CD14-positive monocyte (primary cell): ENCODE results near the gene TTC28. TPM values are rescaled to one million over a fixed set of nuclear protein-coding genes. Genes with fewer than 3 reads are reported as not detected.

Experiments
- DNase-seq, 3 donors: peaks; one replicate each; pipeline ENCODE4 v3.0.0-alpha.2; 2011 to 2022
- H2AFZ ChIP-seq: 2 replicates; pipeline ENCODE4 v1.6.0; 2012; ENCODE audit warnings: mild to moderate bottlenecking, low read depth, low read length, inconsistent platforms; ENCODE audit not compliant: insufficient read depth, poor library complexity, severe bottlenecking
- H3K27ac ChIP-seq, 2 donors: 1 replicate in 1 of 2; 2 replicates in 1 of 2; pipeline ENCODE4 v1.5.1; 2012 to 2013; ENCODE audit warnings: low read length in 2 of 2, control low read depth in 1 of 2, inconsistent platforms in 1 of 2, low read depth in 1 of 2, mild to moderate bottlenecking in 1 of 2
- H3K27me3 ChIP-seq, 2 donors: one replicate each; pipeline versions ENCODE4 v1.6.0 to v1.6.1; 2011 to 2013; ENCODE audit warnings: low read length in 2 of 2; ENCODE audit not compliant: control insufficient read depth in 2 of 2, insufficient read depth in 2 of 2
- H3K36me3 ChIP-seq, 2 donors: replicated peaks in 1 of 2; 1 replicate in 1 of 2; 2 replicates in 1 of 2; pipeline versions ENCODE4 v1.5.1 to v1.6.1; 2012 to 2013; ENCODE audit warnings: low read length in 2 of 2, control low read depth in 1 of 2, inconsistent platforms in 1 of 2, mild to moderate bottlenecking in 1 of 2; ENCODE audit not compliant: insufficient read depth in 2 of 2, control insufficient read depth in 1 of 2
- H3K4me1 ChIP-seq, 2 donors: 1 replicate in 1 of 2; 2 replicates in 1 of 2; pipeline versions ENCODE4 v1.5.1 to v1.6.1; 2012 to 2013; ENCODE audit warnings: low read length in 2 of 2, control low read depth in 1 of 2, inconsistent platforms in 1 of 2, mild to moderate bottlenecking in 1 of 2, moderate library complexity in 1 of 2; ENCODE audit not compliant: insufficient read depth in 2 of 2, control insufficient read depth in 1 of 2
- H3K4me2 ChIP-seq: replicated peaks from 2 replicates; pipeline ENCODE3; 2012; ENCODE audit warnings: low read length, moderate library complexity, mild to moderate bottlenecking; ENCODE audit not compliant: poor library complexity, severe bottlenecking; ENCODE audit errors: extremely low read depth
- H3K4me3 ChIP-seq, 3 experiments: fragments of 200-600 bp in 1 of 3; sonication (generic) in 1 of 3; replicated peaks in 1 of 3; 1 replicate in 2 of 3; 2 replicates in 1 of 3; pipeline ENCODE4 v1.5.1; 2011 to 2013; ENCODE audit warnings: low read length in 3 of 3, mild to moderate bottlenecking in 3 of 3, control low read depth in 2 of 3, low read depth in 2 of 3, inconsistent platforms in 1 of 3, moderate library complexity in 1 of 3
- H3K79me2 ChIP-seq: 2 replicates; pipeline ENCODE4 v1.6.0; 2012; ENCODE audit warnings: mild to moderate bottlenecking, control low read depth, inconsistent platforms, low read length, moderate library complexity; ENCODE audit not compliant: insufficient read depth
- H3K9ac ChIP-seq: 2 replicates; pipeline ENCODE4 v1.6.0; 2017; ENCODE audit warnings: low read length, mild to moderate bottlenecking; ENCODE audit not compliant: insufficient read depth, poor library complexity, severe bottlenecking
- H3K9me3 ChIP-seq, 2 donors: replicated peaks in 1 of 2; 1 replicate in 1 of 2; 2 replicates in 1 of 2; pipeline versions ENCODE4 v1.5.1 to v1.6.1; 2012 to 2013; ENCODE audit warnings: low read length in 2 of 2, control low read depth in 1 of 2; ENCODE audit not compliant: control insufficient read depth in 1 of 2, insufficient read depth in 1 of 2
- H4K20me1 ChIP-seq: 2 replicates; pipeline ENCODE4 v1.6.0; 2012; ENCODE audit warnings: mild to moderate bottlenecking, low read length, control low read depth, moderate library complexity; ENCODE audit not compliant: insufficient read depth
- H3K27ac Mint-ChIP-seq, 7 donors: one replicate each; pipeline ENCODE4 v1.8.0; 2020; ENCODE audit warnings: mild to moderate bottlenecking in 7 of 7, mixed read lengths in 7 of 7, moderate library complexity in 6 of 7, inconsistent platforms in 2 of 7
- H3K27me3 Mint-ChIP-seq, 3 donors: one replicate each; pipeline ENCODE4 v1.8.0; 2021 to 2022; ENCODE audit warnings: low read depth in 3 of 3, mild to moderate bottlenecking in 3 of 3, mixed read lengths in 3 of 3, moderate library complexity in 3 of 3, inconsistent platforms in 1 of 3
- H3K36me3 Mint-ChIP-seq, 2 donors: one replicate each; pipeline ENCODE4 v1.8.0; 2020; ENCODE audit warnings: mixed read lengths in 2 of 2, inconsistent platforms in 1 of 2, mild to moderate bottlenecking in 1 of 2
- H3K4me1 Mint-ChIP-seq: one replicate; pipeline ENCODE4 v1.8.0; 2020; ENCODE audit warnings: mild to moderate bottlenecking, mixed read lengths
- H3K4me3 Mint-ChIP-seq, 2 donors: one replicate each; pipeline ENCODE4 v1.8.0; 2020; ENCODE audit warnings: mild to moderate bottlenecking in 2 of 2, mixed read lengths in 2 of 2, moderate library complexity in 1 of 2
- H3K9me3 Mint-ChIP-seq, 7 donors: one replicate each; pipeline ENCODE4 v1.8.0; 2020 to 2022; ENCODE audit warnings: mixed read lengths in 7 of 7, mild to moderate bottlenecking in 6 of 7, moderate library complexity in 6 of 7, inconsistent platforms in 2 of 7
- CTCF ChIP-seq: fragments of 200-600 bp; IDR thresholded peaks from one replicate; pipeline ENCODE4 v1.8.0; 2022; ENCODE audit warnings: antibody characterized with exemption, mild to moderate bottlenecking
- WGBS: methylation state at CpG from one replicate; pipeline ENCODE4 v1.1.5; 2013; ENCODE audit warnings: missing lambda C conversion rate; ENCODE audit not compliant: insufficient coverage; 5-methylcytosine and 5-hydroxymethylcytosine counted together
- intact Hi-C, 2 donors: fragments of 100-400 bp; cut with micrococcal nuclease; formaldehyde crosslinking; loops; one replicate each; pipeline versions ENCODE4 v1.15.0 to v1.15.1; 2023
- polyA plus RNA-seq, 3 donors: library from polyadenylated mRNA; depleted of rRNA in 1 of 3; unstranded in 2 of 3; stranded (reverse) in 1 of 3; fragments of 300-500 nt in 2 of 3; fragments of >200 nt in 1 of 3; fragmentation: Illumina TruSeq in 2 of 3; gene quantifications; 1 replicate in 2 of 3; 2 replicates in 1 of 3; pipeline ENCODE4 v1.2.3, GENCODE V29; 2012 to 2021

The TTC28 gene
- polyA plus RNA-seq, 3 donors: 0.24 to 0.61 TPM; not detected in 1

GRCh38 chr22:28369854-28370253, 309.8 kb downstream of the TTC28 start:
- Histone ChIP-seq H3K27ac (no peak overlapping the region), H4K20me1 (no peaks in the 10 kb centered on the region), H3K79me2 (no peaks in the 10 kb centered on the region), H3K4me3 (no peak overlapping the region), H3K9me3 (no peaks in the 10 kb centered on the region), H3K4me1 (peaks cover 22 to 24% of the 10 kb centered on the region in 2 donors), H2AFZ (peak overlapping the region; percentile 63), H3K27me3 (no peaks in the 10 kb centered on the region), H3K4me2 (no peak overlapping the region), H3K9ac (no peak overlapping the region), H3K36me3 (no peaks in the 10 kb centered on the region)
- H3K9me3 Mint-ChIP-seq: peaks cover 0 to 2% (median 0%) of the 10 kb centered on the region in 7 donors
- no peak overlapping the region for H3K27ac Mint-ChIP-seq
- intact Hi-C loops: no loop called here
- no peak for TF ChIP-seq CTCF
- H3K4me1 Mint-ChIP-seq: peaks cover 28% of the 10 kb centered on the region
- DNase-seq: no peak
- H3K4me3 Mint-ChIP-seq: no peak overlapping the region
- H3K36me3 Mint-ChIP-seq: peaks cover 1 to 2% of the 10 kb centered on the region in 2 donors
- H3K27me3 Mint-ChIP-seq: peaks cover 0 to 3% (median 0%) of the 10 kb centered on the region in 3 donors
- WGBS: 60% methylated on average over 1 of the region's 2 CpGs

GRCh38 chr22:28366856-28367255, 312.8 kb downstream of the TTC28 start:
- no peak overlapping the region for H3K4me2 ChIP-seq
- H3K9me3 Mint-ChIP-seq: peaks cover 18 to 24% (median 20%) of the 10 kb centered on the region in 7 donors
- H3K9me3 ChIP-seq: peaks cover 11 to 14% of the 10 kb centered on the region in 2 donors
- H3K27ac ChIP-seq: no peak overlapping the region
- peaks cover 4 to 5% of the 10 kb centered on the region in 2 donors for H3K4me1 ChIP-seq
- no peak for DNase-seq
- no peak overlapping the region for H3K4me3 ChIP-seq
- intact Hi-C loops: no loop called here
- no peak overlapping the region for H2AFZ ChIP-seq
- no peak overlapping the region for H3K9ac ChIP-seq
- H4K20me1 ChIP-seq: no peaks in the 10 kb centered on the region
- H3K4me1 Mint-ChIP-seq: peaks cover 6% of the 10 kb centered on the region
- H3K27me3 ChIP-seq: no peaks in the 10 kb centered on the region
- no peak overlapping the region for H3K27ac Mint-ChIP-seq
- no peak for TF ChIP-seq CTCF
- no peaks in the 10 kb centered on the region for H3K36me3 ChIP-seq
- WGBS: no CpG with 5 or more reads among the region's 1 CpG
- H3K36me3 Mint-ChIP-seq: peaks cover 4 to 6% of the 10 kb centered on the region in 2 donors
- no peak overlapping the region for H3K4me3 Mint-ChIP-seq
- peaks cover 0 to 3% (median 0%) of the 10 kb centered on the region in 3 donors for H3K27me3 Mint-ChIP-seq
- no peaks in the 10 kb centered on the region for H3K79me2 ChIP-seq
